A673 (cell line): ENCODE results near the gene SMARCD3.

Source experiments
- EZH2 ChIP-seq: fragments of 200-600 bp; sonication (generic); IDR thresholded peaks from 2 replicates; pipeline ENCODE4 v1.6.1; 2017; ENCODE audit warnings: borderline replicate concordance, low read depth, mild to moderate bottlenecking, mixed read lengths, antibody characterized with exemption, low read length; ENCODE audit not compliant: poor library complexity, severe bottlenecking
- TF ChIP-seq, protein P1 (sequence below): fragments of 300-800, 200-600 bp; sonication (generic); conservative IDR thresholded peaks from 2 replicates; pipeline ENCODE4 v1.5.1; 2017; ENCODE audit warnings: low read depth, mild to moderate bottlenecking, antibody characterized with exemption, low read length, moderate library complexity, mixed read lengths

DNA sequence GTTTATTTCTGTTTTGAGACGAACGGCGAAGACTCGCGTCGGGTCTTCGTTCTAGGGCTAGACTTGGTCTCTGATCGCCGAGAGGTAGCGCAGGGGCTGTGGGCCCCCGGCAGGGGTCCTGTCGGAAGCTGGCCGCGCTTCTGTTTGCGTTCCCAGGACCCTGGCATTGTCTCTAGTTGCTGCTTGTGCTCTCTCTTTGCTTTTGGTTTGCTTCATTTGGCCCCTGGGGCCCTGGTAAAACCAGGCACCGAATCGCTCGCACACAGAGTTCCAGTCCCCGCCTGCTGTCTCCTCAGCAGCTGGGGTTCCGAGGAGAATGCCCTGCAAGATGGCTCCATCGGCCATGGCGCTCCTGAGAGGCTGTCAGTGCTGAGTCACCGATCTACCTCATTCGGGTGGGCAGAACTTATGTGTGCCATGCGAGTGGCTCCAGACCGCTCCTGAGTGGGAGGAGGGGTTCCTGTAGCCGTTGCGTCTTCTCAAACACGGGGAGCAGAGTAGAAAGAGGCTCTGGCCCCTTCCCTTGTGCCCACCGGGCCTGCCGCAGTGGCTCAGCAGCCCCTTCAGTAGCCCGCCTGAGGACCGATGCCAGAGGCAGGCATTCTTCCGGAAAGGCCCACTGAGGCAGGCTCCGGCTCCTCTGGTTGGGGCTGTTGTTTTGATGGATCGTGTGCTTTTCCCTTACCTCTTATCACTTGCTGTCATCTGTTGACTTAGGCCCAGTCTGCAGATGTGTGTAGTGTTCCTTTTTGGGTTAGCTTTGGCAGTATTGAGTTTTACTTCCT, 15.4 kb downstream of the SMARCD3 start:
- TF ChIP-seq, protein P1, sequence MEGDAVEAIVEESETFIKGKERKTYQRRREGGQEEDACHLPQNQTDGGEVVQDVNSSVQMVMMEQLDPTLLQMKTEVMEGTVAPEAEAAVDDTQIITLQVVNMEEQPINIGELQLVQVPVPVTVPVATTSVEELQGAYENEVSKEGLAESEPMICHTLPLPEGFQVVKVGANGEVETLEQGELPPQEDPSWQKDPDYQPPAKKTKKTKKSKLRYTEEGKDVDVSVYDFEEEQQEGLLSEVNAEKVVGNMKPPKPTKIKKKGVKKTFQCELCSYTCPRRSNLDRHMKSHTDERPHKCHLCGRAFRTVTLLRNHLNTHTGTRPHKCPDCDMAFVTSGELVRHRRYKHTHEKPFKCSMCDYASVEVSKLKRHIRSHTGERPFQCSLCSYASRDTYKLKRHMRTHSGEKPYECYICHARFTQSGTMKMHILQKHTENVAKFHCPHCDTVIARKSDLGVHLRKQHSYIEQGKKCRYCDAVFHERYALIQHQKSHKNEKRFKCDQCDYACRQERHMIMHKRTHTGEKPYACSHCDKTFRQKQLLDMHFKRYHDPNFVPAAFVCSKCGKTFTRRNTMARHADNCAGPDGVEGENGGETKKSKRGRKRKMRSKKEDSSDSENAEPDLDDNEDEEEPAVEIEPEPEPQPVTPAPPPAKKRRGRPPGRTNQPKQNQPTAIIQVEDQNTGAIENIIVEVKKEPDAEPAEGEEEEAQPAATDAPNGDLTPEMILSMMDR: no peak
- no peak for TF ChIP-seq EZH2
